Fibroblast of lung (primary cell): Measurements from ENCODE around the gene LRRC3. TPM values are rescaled to one million over a fixed set of nuclear protein-coding genes. Genes with fewer than 3 reads are reported as not detected.

Experiments
- DNase-seq, 2 donors: peaks; one replicate each; pipeline versions ENCODE4 v3.0.0 to v3.0.0-alpha.2; 2010; ENCODE audit warnings: low read depth in 2 of 2
- H2AFZ ChIP-seq: 2 replicates; pipeline ENCODE4 v1.5.1; 2012; ENCODE audit warnings: low read length, control low read depth, inconsistent platforms
- H3K27ac ChIP-seq: 2 replicates; pipeline ENCODE4 v1.5.1; 2011; ENCODE audit warnings: low read length, control low read depth; ENCODE audit not compliant: insufficient read depth
- H3K27me3 ChIP-seq: 2 replicates; pipeline ENCODE4 v1.5.1; 2011; ENCODE audit warnings: mild to moderate bottlenecking, low read length; ENCODE audit not compliant: control insufficient read depth, insufficient read depth
- H3K36me3 ChIP-seq: 2 replicates; pipeline ENCODE4 v1.5.1; 2011; ENCODE audit warnings: low read length; ENCODE audit not compliant: control insufficient read depth, insufficient read depth
- H3K4me1 ChIP-seq: 2 replicates; pipeline ENCODE4 v1.5.1; 2011; ENCODE audit warnings: low read length; ENCODE audit not compliant: control insufficient read depth, insufficient read depth; ENCODE audit errors: extremely low read depth
- H3K4me2 ChIP-seq: 2 replicates; pipeline ENCODE4 v1.5.1; 2011; ENCODE audit warnings: low read length, control low read depth; ENCODE audit not compliant: insufficient read depth; ENCODE audit errors: extremely low read depth
- H3K4me3 ChIP-seq, 4 experiments: fragments of 200-600 bp in 1 of 4; sonication (generic) in 1 of 4; replicated peaks in 1 of 4; 2 replicates each; pipeline ENCODE4 v1.5.1; 2011 to 2016; ENCODE audit warnings: low read length in 4 of 4, low read depth in 3 of 4, mild to moderate bottlenecking in 3 of 4, control low read depth in 2 of 4, inconsistent platforms in 1 of 4, mixed read lengths in 1 of 4; ENCODE audit not compliant: insufficient read depth in 1 of 4; ENCODE audit errors: control extremely low read depth in 1 of 4
- H3K79me2 ChIP-seq: 2 replicates; pipeline ENCODE4 v1.5.1; 2012; ENCODE audit warnings: mild to moderate bottlenecking, low read length, inconsistent platforms; ENCODE audit not compliant: control insufficient read depth, insufficient read depth
- H3K9ac ChIP-seq: 2 replicates; pipeline ENCODE4 v1.5.1; 2011; ENCODE audit warnings: mild to moderate bottlenecking, low read length, control low read depth; ENCODE audit not compliant: insufficient read depth
- H3K9me3 ChIP-seq: 2 replicates; pipeline ENCODE4 v1.5.1; 2012; ENCODE audit warnings: low read depth, low read length; ENCODE audit not compliant: control insufficient read depth, insufficient read depth
- H4K20me1 ChIP-seq: 2 replicates; pipeline ENCODE4 v1.5.1; 2011; ENCODE audit warnings: low read length; ENCODE audit not compliant: control insufficient read depth, insufficient read depth; ENCODE audit errors: extremely low read depth
- EZH2 ChIP-seq: IDR thresholded peaks from 2 replicates; pipeline ENCODE4 v1.5.1; 2012; ENCODE audit warnings: low read length, control low read depth, mild to moderate bottlenecking; ENCODE audit errors: missing control alignments
- polyA plus RNA-seq, 2 donors: library from polyadenylated mRNA; depleted of rRNA in 1 of 2; stranded (reverse) in 1 of 2; unstranded in 1 of 2; fragments of >200 nt; gene quantifications; 2 replicates each; pipeline ENCODE4 v1.2.1, GENCODE V29; 2011 to 2012; ENCODE audit warnings: missing spikeins in 1 of 2
- total RNA-seq: library from RNA; depleted of rRNA; stranded (reverse); fragments of >200 nt; gene quantifications from 2 replicates; pipeline ENCODE4 v1.2.1, GENCODE V29; 2014
- TF ChIP-seq, protein P1 (sequence below), 2 donors: IDR thresholded peaks in 1 of 2; conservative IDR thresholded peaks in 1 of 2; 1 replicate in 1 of 2; 2 replicates in 1 of 2; pipeline ENCODE4 v1.5.1; 2011 to 2012; ENCODE audit warnings: low read length in 2 of 2, control low read depth in 1 of 2, inconsistent platforms in 1 of 2, low read depth in 1 of 2, mild to moderate bottlenecking in 1 of 2

Gene LRRC3
- total and polyA plus RNA-seq, 2 donors (not counting 1 experiment from before 2014, with no cell fraction given): 0.50 to 0.52 TPM

- Histone ChIP-seq H3K9ac (no peak overlapping the region), H3K27me3 (no peaks in the 10 kb centered on the region), H3K4me2 (no peak overlapping the region), H3K27ac (no peak overlapping the region), H3K4me3 (no peak overlapping the region), H3K36me3 (no peaks in the 10 kb centered on the region), H3K79me2 (no peaks in the 10 kb centered on the region), H3K9me3 (no peaks in the 10 kb centered on the region), H2AFZ (no peak overlapping the region), H3K4me1 (no peaks in the 10 kb centered on the region), H4K20me1 (no peaks in the 10 kb centered on the region)
- no peak for DNase-seq
- TF ChIP-seq, protein P1, sequence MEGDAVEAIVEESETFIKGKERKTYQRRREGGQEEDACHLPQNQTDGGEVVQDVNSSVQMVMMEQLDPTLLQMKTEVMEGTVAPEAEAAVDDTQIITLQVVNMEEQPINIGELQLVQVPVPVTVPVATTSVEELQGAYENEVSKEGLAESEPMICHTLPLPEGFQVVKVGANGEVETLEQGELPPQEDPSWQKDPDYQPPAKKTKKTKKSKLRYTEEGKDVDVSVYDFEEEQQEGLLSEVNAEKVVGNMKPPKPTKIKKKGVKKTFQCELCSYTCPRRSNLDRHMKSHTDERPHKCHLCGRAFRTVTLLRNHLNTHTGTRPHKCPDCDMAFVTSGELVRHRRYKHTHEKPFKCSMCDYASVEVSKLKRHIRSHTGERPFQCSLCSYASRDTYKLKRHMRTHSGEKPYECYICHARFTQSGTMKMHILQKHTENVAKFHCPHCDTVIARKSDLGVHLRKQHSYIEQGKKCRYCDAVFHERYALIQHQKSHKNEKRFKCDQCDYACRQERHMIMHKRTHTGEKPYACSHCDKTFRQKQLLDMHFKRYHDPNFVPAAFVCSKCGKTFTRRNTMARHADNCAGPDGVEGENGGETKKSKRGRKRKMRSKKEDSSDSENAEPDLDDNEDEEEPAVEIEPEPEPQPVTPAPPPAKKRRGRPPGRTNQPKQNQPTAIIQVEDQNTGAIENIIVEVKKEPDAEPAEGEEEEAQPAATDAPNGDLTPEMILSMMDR (conservative IDR thresholded peaks at IDR 0.05 in 1 of 2, IDR thresholded peaks at IDR 0.05 in 1 of 2; ENCODE audit: low read depth in 1 of 2, low read length in 2 of 2): no peak
- TF ChIP-seq EZH2: no peak
Measured at GRCh38 chr21:44464351-44464750, 9.0 kb downstream of the LRRC3 start.

GRCh38 chr21:44466351-44466954, 11.1 kb downstream of the LRRC3 start:
- no peak for TF ChIP-seq EZH2
- TF ChIP-seq, protein P1 (conservative IDR thresholded peaks at IDR 0.05 in 1 of 2, IDR thresholded peaks at IDR 0.05 in 1 of 2; ENCODE audit: low read depth in 1 of 2, low read length in 2 of 2): no peak
- DNase-seq: no peak
- no peaks in the 10 kb centered on the region for H3K36me3 ChIP-seq

GRCh38 chr21:44466996-44467858, 11.9 kb downstream of the LRRC3 start:
- H3K9ac ChIP-seq: no peak overlapping the region
- DNase-seq: no peak
- no peaks in the 10 kb centered on the region for H3K4me1 ChIP-seq
- H4K20me1 ChIP-seq: no peaks in the 10 kb centered on the region
- no peaks in the 10 kb centered on the region for H3K36me3 ChIP-seq
- no peaks in the 10 kb centered on the region for H3K27me3 ChIP-seq
- H2AFZ ChIP-seq: no peak overlapping the region
- no peaks in the 10 kb centered on the region for H3K79me2 ChIP-seq
- H3K4me2 ChIP-seq: no peak overlapping the region
- H3K27ac ChIP-seq: no peak overlapping the region
- H3K9me3 ChIP-seq: no peaks in the 10 kb centered on the region
- no peak overlapping the region for H3K4me3 ChIP-seq
- no peak for TF ChIP-seq EZH2
- TF ChIP-seq, protein P1 (conservative IDR thresholded peaks at IDR 0.05 in 1 of 2, IDR thresholded peaks at IDR 0.05 in 1 of 2; ENCODE audit: low read depth in 1 of 2, low read length in 2 of 2): no peak

More at GRCh38 chr21:44466351-44466954, 11.1 kb downstream of the LRRC3 start:
- H3K9ac ChIP-seq: no peak overlapping the region
- H3K27ac ChIP-seq: no peak overlapping the region
- H3K4me1 ChIP-seq: no peaks in the 10 kb centered on the region
- H3K27me3 ChIP-seq: no peaks in the 10 kb centered on the region
- no peak overlapping the region for H2AFZ ChIP-seq
- no peaks in the 10 kb centered on the region for H3K79me2 ChIP-seq
- H4K20me1 ChIP-seq: no peaks in the 10 kb centered on the region
- no peak overlapping the region for H3K4me3 ChIP-seq
- no peaks in the 10 kb centered on the region for H3K9me3 ChIP-seq
- no peak overlapping the region for H3K4me2 ChIP-seq
